Neural cell (in vitro differentiated cells): ENCODE data around the gene NADK2. TPM values are rescaled to one million over a fixed set of nuclear protein-coding genes. Genes with fewer than 3 reads are reported as not detected.

ENCODE experiments used
- H2AFZ ChIP-seq: fragments of 200-600, 300-800 bp; sonication (generic), shearing (Covaris generic); 2 replicates; pipeline ENCODE4 v1.6.0; 2014; ENCODE audit warnings: low read depth, mild to moderate bottlenecking, antibody characterized with exemption, low read length, moderate library complexity
- H3F3A ChIP-seq: fragments of 200-600 bp; shearing (Covaris generic); 2 replicates; pipeline ENCODE4 v1.6.1; 2016; ENCODE audit warnings: mild to moderate bottlenecking, moderate library complexity, mixed read lengths, antibody characterized with exemption, low read length; ENCODE audit not compliant: insufficient read depth, poor library complexity, severe bottlenecking
- H3K27ac ChIP-seq: fragments of 200-600, 300-800 bp; sonication (generic), shearing (Covaris generic); 2 replicates; pipeline ENCODE4 v1.5.1; 2014; ENCODE audit warnings: mild to moderate bottlenecking, low read length, moderate library complexity
- H3K27me3 ChIP-seq: fragments of 300-800, 200-600 bp; sonication (generic), shearing (Covaris generic); 2 replicates; pipeline ENCODE4 v1.6.0; 2014; ENCODE audit warnings: mild to moderate bottlenecking, low read depth, low read length, moderate library complexity; ENCODE audit not compliant: insufficient read depth
- H3K36me3 ChIP-seq: fragments of 300-800, 200-600 bp; sonication (generic), shearing (Covaris generic); 2 replicates; pipeline ENCODE4 v1.5.1; 2014; ENCODE audit warnings: mild to moderate bottlenecking, antibody characterized with exemption, low read length, moderate library complexity; ENCODE audit not compliant: insufficient read depth
- H3K4me2 ChIP-seq: fragments of 300-800, 200-600 bp; sonication (generic), shearing (Covaris generic); 2 replicates; pipeline ENCODE4 v1.6.0; 2014; ENCODE audit warnings: mild to moderate bottlenecking, low read length
- H3K4me3 ChIP-seq: fragments of 300-800, 200-600 bp; sonication (generic), shearing (Covaris generic); 2 replicates; pipeline ENCODE4 v1.5.1; 2014; ENCODE audit warnings: mild to moderate bottlenecking, low read length, moderate library complexity
- H3K79me2 ChIP-seq: fragments of 200-600 bp; shearing (Covaris generic); replicated peaks from 2 replicates; pipeline ENCODE4 v1.6.0; 2014; ENCODE audit warnings: mild to moderate bottlenecking, low read length, moderate library complexity; ENCODE audit not compliant: insufficient read depth
- H3K9ac ChIP-seq: fragments of 300-800, 200-600 bp; sonication (generic), shearing (Covaris generic); 2 replicates; pipeline ENCODE4 v1.6.1; 2016; ENCODE audit warnings: mild to moderate bottlenecking, low read length, mixed read lengths
- H3K9me2 ChIP-seq: fragments of 200-600 bp; shearing (Covaris generic); 2 replicates; pipeline ENCODE4 v1.6.1; 2016; ENCODE audit warnings: mild to moderate bottlenecking, low read length, mixed read lengths; ENCODE audit not compliant: insufficient read depth
- H3K9me3 ChIP-seq: fragments of 200-600, 300-800 bp; sonication (generic), shearing (Covaris generic); 2 replicates; pipeline ENCODE4 v1.6.1; 2016; ENCODE audit warnings: mild to moderate bottlenecking, mixed run types, low read length, moderate library complexity, mixed read lengths
- H4K20me1 ChIP-seq: fragments of 200-600 bp; shearing (Covaris generic); 2 replicates; pipeline ENCODE4 v1.6.1; 2016; ENCODE audit warnings: mild to moderate bottlenecking, mixed run types; ENCODE audit not compliant: insufficient read depth
- EP300 ChIP-seq: fragments of 450-650 bp; conservative IDR thresholded peaks from 2 replicates; pipeline ENCODE4 v1.6.1; 2014; ENCODE audit warnings: antibody characterized with exemption, mild to moderate bottlenecking, moderate library complexity; ENCODE audit not compliant: poor library complexity, severe bottlenecking
- EZH2 ChIP-seq: fragments of 200-600, 300-800 bp; shearing (Covaris generic), sonication (generic); IDR thresholded peaks from 2 replicates; pipeline ENCODE4 v1.6.1; 2014; ENCODE audit warnings: antibody characterized with exemption, low read length, borderline replicate concordance, mild to moderate bottlenecking; ENCODE audit not compliant: insufficient read depth, poor library complexity, severe bottlenecking
- MXI1 ChIP-seq: fragments of 450-650 bp; conservative IDR thresholded peaks from 2 replicates; pipeline ENCODE4 v1.6.1; 2014; ENCODE audit warnings: antibody characterized with exemption, mild to moderate bottlenecking; ENCODE audit not compliant: poor library complexity, severe bottlenecking
- POLR2AphosphoS5 ChIP-seq: IDR thresholded peaks from 2 replicates; pipeline ENCODE4 v1.6.1; 2012
- RAD21 ChIP-seq: fragments of 450-650 bp; conservative IDR thresholded peaks from 2 replicates; pipeline ENCODE4 v1.6.1; 2014; ENCODE audit warnings: antibody characterized with exemption, mild to moderate bottlenecking, moderate library complexity
- SMC3 ChIP-seq: fragments of 450-650 bp; conservative IDR thresholded peaks from 2 replicates; pipeline ENCODE4 v1.6.1; 2014; ENCODE audit warnings: antibody characterized with exemption, mild to moderate bottlenecking, moderate library complexity; ENCODE audit not compliant: poor library complexity
- TAF1 ChIP-seq: IDR thresholded peaks from 2 replicates; pipeline ENCODE4 v1.6.1; 2012; ENCODE audit warnings: low read depth
- polyA plus RNA-seq: library from polyadenylated mRNA; depleted of rRNA; stranded (reverse); fragments of >200 nt; gene quantifications from 2 replicates; pipeline ENCODE4 v1.2.3, GENCODE V29; 2014
- TF ChIP-seq, protein P1 (sequence below): IDR thresholded peaks from 2 replicates; pipeline ENCODE4 v1.6.1; 2012; ENCODE audit warnings: borderline replicate concordance
- TF ChIP-seq, protein P2 (sequence below): fragments of 450-650 bp; IDR thresholded peaks from 2 replicates; pipeline ENCODE4 v1.5.1; 2014; ENCODE audit warnings: antibody characterized with exemption, mild to moderate bottlenecking, moderate library complexity; ENCODE audit not compliant: poor library complexity, severe bottlenecking

Gene NADK2
- polyA plus RNA-seq, 1 donor from 2014 or later, result 66.8 TPM

DNA sequence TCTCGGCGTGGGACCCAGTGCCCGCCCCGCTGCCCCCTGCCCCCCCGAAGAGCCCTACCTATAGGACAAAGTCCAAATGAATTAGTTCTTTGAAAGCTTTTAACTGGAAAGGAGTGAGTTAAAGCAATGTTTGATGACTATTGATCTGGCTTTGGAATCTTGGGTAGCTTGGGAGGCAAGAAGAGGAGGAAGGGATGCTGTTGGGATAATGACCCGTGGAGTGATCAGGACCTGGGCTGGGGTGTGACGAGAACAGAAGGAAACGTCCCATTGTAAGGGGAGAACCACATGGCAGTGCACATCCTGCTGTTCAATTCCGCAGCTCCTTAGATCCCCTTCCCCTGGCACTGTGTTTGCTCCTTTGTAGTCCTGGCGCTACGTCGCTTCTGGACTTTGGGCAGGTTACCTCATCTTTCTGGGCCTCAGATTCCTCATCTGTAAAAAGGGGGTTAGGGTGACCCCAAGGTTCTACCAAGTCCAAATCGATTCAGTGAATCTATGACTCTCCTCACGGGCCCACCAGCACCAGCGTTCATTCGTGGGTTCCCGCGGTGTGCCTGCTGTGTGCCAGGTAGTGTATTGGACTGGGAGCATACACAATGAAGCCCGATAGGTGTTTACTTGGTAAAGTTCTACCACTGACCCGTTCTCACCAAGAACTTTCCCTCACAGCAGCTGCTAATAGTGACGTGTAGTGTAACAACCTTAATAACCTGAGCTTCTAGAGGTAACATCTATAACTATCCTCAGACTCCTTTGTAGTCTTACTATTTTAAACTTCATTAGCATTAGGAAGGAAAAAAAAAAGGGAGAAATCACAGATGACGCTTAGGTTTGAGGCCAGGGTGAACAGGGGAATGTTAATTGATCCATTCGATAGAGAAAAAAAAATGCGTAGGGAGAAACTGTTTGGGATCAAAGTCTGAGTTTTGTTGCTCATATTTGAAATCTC lies 1.1 kb upstream of the NADK2 start:
- no peaks in the 10 kb centered on the region for H3K36me3 ChIP-seq
- H4K20me1 ChIP-seq, result no peaks in the 10 kb centered on the region
- no peaks in the 10 kb centered on the region for H3K9me2 ChIP-seq
- H3K27me3 ChIP-seq, result no peaks in the 10 kb centered on the region
- H3K27ac ChIP-seq, result peak overlapping the region; percentile 96
- peak overlapping the region; percentile 58 for H2AFZ ChIP-seq
- no peaks in the 10 kb centered on the region for H3F3A ChIP-seq
- TF ChIP-seq EP300 (no peak), MXI1 (no peak), RAD21 (no peak), POLR2AphosphoS5 (no peak), TAF1 (no peak), EZH2 (no peak), SMC3 (no peak)
- TF ChIP-seq, protein P1, sequence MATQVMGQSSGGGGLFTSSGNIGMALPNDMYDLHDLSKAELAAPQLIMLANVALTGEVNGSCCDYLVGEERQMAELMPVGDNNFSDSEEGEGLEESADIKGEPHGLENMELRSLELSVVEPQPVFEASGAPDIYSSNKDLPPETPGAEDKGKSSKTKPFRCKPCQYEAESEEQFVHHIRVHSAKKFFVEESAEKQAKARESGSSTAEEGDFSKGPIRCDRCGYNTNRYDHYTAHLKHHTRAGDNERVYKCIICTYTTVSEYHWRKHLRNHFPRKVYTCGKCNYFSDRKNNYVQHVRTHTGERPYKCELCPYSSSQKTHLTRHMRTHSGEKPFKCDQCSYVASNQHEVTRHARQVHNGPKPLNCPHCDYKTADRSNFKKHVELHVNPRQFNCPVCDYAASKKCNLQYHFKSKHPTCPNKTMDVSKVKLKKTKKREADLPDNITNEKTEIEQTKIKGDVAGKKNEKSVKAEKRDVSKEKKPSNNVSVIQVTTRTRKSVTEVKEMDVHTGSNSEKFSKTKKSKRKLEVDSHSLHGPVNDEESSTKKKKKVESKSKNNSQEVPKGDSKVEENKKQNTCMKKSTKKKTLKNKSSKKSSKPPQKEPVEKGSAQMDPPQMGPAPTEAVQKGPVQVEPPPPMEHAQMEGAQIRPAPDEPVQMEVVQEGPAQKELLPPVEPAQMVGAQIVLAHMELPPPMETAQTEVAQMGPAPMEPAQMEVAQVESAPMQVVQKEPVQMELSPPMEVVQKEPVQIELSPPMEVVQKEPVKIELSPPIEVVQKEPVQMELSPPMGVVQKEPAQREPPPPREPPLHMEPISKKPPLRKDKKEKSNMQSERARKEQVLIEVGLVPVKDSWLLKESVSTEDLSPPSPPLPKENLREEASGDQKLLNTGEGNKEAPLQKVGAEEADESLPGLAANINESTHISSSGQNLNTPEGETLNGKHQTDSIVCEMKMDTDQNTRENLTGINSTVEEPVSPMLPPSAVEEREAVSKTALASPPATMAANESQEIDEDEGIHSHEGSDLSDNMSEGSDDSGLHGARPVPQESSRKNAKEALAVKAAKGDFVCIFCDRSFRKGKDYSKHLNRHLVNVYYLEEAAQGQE, result no peak
- TF ChIP-seq, protein P2, sequence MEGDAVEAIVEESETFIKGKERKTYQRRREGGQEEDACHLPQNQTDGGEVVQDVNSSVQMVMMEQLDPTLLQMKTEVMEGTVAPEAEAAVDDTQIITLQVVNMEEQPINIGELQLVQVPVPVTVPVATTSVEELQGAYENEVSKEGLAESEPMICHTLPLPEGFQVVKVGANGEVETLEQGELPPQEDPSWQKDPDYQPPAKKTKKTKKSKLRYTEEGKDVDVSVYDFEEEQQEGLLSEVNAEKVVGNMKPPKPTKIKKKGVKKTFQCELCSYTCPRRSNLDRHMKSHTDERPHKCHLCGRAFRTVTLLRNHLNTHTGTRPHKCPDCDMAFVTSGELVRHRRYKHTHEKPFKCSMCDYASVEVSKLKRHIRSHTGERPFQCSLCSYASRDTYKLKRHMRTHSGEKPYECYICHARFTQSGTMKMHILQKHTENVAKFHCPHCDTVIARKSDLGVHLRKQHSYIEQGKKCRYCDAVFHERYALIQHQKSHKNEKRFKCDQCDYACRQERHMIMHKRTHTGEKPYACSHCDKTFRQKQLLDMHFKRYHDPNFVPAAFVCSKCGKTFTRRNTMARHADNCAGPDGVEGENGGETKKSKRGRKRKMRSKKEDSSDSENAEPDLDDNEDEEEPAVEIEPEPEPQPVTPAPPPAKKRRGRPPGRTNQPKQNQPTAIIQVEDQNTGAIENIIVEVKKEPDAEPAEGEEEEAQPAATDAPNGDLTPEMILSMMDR, result no peak
- H3K9ac ChIP-seq, result peak overlapping the region; percentile 92
- peak overlapping the region; percentile 88 for H3K4me3 ChIP-seq
- peak overlapping the region; percentile 43 for H3K4me2 ChIP-seq
- H3K9me3 ChIP-seq, result no peaks in the 10 kb centered on the region
- peaks cover 20% of the 10 kb centered on the region for H3K79me2 ChIP-seq

DNA sequence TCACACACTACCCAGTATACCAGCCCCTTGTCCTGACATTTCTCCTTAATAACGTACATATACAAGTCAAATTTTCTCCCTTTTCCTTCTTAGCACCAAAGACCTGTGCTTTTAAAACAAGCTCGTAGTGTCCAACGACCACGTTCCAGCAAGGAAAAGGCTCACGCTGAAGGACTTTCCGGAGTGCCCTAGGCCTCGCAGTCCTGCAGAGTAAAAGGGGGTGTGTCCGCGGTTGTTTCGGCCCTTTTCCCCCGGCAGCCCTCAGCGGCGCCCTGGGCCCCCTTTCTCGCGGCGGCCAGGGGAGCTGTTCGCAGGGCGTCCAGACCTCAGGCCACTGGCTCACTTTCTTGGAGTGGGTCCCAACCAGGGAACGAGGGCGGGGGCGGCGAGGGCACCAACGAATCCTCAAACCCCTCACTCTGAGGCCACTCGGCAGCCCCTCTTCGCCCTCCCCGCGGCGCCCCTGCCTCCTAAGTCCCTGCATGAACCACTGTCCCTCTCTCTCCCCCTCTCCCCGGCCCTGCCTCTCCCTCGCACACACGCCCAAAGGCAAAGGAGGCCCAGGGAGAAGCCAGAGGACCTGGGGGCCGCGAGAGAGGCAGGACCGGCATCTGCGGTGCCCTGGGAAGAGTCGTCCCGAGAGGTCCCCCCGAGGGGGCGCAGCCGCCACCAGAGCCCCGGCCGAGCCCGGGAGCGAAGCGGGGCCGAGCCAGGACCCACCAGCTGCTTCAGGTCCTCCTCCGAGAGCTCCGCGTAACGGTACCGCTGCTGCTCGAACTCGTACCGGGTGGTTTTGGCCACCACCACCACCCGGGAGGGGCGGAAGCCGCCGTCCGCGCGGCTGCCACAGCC lies 720 bp downstream of the NADK2 start:
- H3K9me2 ChIP-seq, result no peaks in the 10 kb centered on the region
- H3K36me3 ChIP-seq, result no peaks in the 10 kb centered on the region
- peak overlapping the region; percentile 69 for H3K4me2 ChIP-seq
- H3K27ac ChIP-seq, result peak overlapping the region; percentile 83
- H3K79me2 ChIP-seq, result peaks cover 28% of the 10 kb centered on the region
- H3F3A ChIP-seq, result no peaks in the 10 kb centered on the region
- H3K27me3 ChIP-seq, result no peaks in the 10 kb centered on the region
- H4K20me1 ChIP-seq, result no peaks in the 10 kb centered on the region
- H3K9ac ChIP-seq, result peak overlapping the region; percentile 92
- H3K4me3 ChIP-seq, result peak overlapping the region; percentile 88
- no peaks in the 10 kb centered on the region for H3K9me3 ChIP-seq
- peak overlapping the region; percentile 79 for H2AFZ ChIP-seq
- no peak for TF ChIP-seq EP300
- TF ChIP-seq TAF1, result no peak
- peak; percentile 9 for TF ChIP-seq POLR2AphosphoS5
- TF ChIP-seq, protein P2, result no peak
- no peak for TF ChIP-seq EZH2
- no peak for TF ChIP-seq SMC3
- TF ChIP-seq, protein P1, result peak; percentile 17
